ENCODE results near the gene CACNA1C.

Gene CACNA1C

DNA sequence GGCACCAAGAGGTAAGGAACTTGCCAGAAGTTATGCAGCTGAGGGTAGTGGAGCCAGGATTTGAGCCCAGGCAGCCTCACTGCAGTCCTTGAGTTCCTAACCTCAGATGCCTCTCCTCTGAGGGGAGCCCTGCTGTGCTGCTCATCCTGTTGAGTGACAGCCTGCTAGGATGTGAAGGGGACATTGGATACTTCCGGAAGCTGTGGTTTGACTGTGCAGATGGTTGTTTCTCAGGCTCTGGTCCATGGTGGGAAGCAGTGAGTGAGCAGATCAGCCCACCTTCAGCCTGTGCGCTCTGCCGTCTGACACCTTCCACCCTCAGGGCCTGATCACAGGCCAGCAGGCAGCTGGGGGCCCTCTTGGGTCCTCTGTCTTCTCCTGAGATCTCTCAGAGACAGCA lies 253.2 kb downstream of the CACNA1C start:
- in situ Hi-C loops (cut with MboI; ENCODE audit: low sequenced_read_pairs, unreplicated experiment), result no loop called here
- DNase-seq (ENCODE audit: low spot score), result no peak
- TF ChIP-seq, protein P1, sequence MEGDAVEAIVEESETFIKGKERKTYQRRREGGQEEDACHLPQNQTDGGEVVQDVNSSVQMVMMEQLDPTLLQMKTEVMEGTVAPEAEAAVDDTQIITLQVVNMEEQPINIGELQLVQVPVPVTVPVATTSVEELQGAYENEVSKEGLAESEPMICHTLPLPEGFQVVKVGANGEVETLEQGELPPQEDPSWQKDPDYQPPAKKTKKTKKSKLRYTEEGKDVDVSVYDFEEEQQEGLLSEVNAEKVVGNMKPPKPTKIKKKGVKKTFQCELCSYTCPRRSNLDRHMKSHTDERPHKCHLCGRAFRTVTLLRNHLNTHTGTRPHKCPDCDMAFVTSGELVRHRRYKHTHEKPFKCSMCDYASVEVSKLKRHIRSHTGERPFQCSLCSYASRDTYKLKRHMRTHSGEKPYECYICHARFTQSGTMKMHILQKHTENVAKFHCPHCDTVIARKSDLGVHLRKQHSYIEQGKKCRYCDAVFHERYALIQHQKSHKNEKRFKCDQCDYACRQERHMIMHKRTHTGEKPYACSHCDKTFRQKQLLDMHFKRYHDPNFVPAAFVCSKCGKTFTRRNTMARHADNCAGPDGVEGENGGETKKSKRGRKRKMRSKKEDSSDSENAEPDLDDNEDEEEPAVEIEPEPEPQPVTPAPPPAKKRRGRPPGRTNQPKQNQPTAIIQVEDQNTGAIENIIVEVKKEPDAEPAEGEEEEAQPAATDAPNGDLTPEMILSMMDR (IDR thresholded peaks at IDR 0.05; ENCODE audit: borderline replicate concordance, control extremely low read depth, extremely low read depth, insufficient read depth, missing control alignments), result no peak

DNA sequence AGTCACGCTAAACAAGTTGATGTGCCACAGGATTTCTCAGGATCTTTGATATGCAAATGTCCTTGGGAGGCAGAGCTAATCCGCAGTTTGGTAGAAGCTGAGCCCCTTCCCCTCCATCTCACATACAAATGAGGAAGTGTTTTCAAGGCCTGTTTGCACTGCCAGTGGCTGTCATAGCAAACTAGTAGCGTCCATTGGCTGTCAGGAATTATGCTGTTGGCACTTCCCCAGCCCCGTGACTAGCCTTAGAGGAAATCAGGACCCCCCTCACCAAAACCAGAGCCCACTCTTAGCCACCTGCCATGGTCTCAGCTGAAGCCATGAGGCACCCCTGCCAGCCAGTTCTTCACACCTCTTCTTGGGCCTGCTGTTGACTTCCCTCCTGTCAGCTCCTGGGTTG lies 253.9 kb downstream of the CACNA1C start:
- in situ Hi-C loops (cut with MboI; ENCODE audit: low sequenced_read_pairs, unreplicated experiment), result no loop called here
- TF ChIP-seq, protein P1 (IDR thresholded peaks at IDR 0.05; ENCODE audit: borderline replicate concordance, control extremely low read depth, extremely low read depth, insufficient read depth, missing control alignments), result no peak
- no peak for DNase-seq (ENCODE audit: low spot score)

DNA sequence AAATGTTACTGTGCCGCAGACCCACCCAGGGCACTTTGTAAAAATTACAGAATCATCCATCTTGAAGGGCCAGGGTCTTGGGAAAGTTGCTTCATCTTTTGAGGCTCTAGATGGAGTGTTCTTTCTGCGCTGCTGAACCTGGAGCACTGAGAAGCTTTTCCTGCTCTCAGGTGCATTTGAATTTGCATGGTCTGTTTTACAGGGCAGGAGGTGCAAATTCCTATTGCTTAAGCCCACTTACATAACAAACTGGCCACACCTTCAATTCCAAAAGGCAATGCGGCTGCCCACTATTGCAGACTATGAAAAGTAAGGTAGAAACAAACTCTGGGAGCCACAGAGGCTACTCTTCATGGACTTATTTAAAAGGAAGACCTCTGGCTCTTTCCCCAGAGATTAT lies 254.8 kb downstream of the CACNA1C start:
- DNase-seq (ENCODE audit: low spot score), result no peak
- in situ Hi-C loops (cut with MboI; ENCODE audit: low sequenced_read_pairs, unreplicated experiment), result no loop called here
- TF ChIP-seq, protein P1 (IDR thresholded peaks at IDR 0.05; ENCODE audit: borderline replicate concordance, control extremely low read depth, extremely low read depth, insufficient read depth, missing control alignments), result no peak

DNA sequence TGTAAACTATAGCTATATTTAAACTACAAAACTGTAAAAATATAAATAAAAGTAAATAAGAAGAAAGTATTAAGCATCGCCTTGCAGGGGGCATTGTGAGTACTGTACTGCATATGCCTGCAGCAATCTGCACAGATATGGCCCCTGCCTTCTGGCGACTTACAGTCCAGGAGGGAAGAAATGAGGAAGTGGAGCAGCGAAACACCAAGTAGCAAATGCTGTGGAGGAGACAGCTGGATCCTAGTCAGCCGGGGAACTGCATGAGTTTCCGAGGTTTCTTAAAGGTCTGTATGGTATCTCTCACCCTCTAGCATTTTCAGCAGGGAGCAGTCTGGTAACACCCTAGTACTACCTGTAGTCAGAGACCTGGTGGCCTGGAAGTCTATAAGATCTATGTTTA lies 256.9 kb downstream of the CACNA1C start:
- TF ChIP-seq, protein P1 (IDR thresholded peaks at IDR 0.05; ENCODE audit: borderline replicate concordance, control extremely low read depth, extremely low read depth, insufficient read depth, missing control alignments), result no peak
- in situ Hi-C loops (cut with MboI; ENCODE audit: low sequenced_read_pairs, unreplicated experiment), result no loop called here
- no peak for DNase-seq (ENCODE audit: low spot score)

DNA sequence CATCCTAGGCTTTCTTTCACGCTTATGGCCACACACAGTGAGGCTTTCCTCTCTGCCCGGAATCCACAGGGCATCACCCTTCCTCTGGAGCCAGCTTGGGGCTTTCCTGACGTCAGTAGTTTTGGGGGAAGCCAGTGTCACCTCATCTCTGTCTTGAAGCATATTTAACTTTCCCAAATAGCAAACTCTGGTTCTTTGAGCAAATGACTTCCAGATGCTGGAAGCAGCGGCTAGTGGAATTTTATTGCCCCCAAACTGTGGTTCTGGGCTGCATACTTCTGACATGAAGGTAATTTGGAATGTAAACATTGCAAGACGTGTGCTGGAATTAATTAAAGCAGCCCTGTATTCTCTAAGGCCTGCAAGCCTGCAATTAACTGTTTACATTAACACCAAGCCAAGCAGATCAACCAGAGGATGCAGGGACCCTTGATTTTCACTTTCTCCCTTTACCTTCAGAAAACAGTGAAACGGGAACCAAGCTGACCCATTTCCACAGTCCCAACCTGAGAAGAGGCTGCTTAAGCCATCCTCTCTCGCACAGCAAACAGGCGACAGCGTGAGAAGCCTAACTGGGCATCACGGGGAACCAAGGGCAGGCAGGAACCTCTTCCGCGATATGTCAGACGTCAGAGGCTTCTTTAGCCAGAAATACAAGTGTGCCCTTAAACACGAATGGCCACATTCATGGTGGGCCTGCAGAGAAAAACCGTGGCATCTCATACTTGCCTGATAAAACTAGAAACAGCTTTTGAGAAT lies 258.4 kb downstream of the CACNA1C start:
- DNase-seq (ENCODE audit: low spot score), result no peak
- TF ChIP-seq, protein P1 (IDR thresholded peaks at IDR 0.05; ENCODE audit: borderline replicate concordance, control extremely low read depth, extremely low read depth, insufficient read depth, missing control alignments), result no peak
- in situ Hi-C loops (cut with MboI; ENCODE audit: low sequenced_read_pairs, unreplicated experiment), result no loop called here

DNA sequence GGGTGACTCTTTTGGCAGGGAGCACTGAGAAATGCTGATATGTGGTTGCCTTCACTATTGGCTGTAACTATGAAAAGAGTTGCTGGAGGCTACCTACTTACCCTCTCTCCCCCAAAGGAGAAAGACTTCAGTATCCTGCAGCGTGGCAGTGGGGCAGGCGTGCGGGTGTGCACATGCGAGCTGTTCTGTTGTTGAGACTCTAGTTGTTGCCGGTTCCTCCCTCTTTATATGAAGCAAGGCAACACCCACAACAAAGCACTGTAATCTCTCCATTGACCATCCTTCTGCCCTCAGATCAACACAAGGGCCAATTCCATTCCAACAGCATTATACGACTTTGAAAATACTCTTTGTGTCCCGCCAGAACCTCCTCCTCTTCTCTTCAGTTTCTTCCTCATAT lies 259.4 kb downstream of the CACNA1C start:
- TF ChIP-seq, protein P1 (IDR thresholded peaks at IDR 0.05; ENCODE audit: borderline replicate concordance, control extremely low read depth, extremely low read depth, insufficient read depth, missing control alignments), result no peak
- in situ Hi-C loops (cut with MboI; ENCODE audit: low sequenced_read_pairs, unreplicated experiment), result no loop called here
- no peak for DNase-seq (ENCODE audit: low spot score)
